Endothelial cell (in vitro differentiated cells): Measurements from ENCODE around the gene FGFBP1. TPM values are rescaled to one million over a fixed set of nuclear protein-coding genes. Genes with fewer than 3 reads are reported as not detected.

Experiments
- DNase-seq: peaks from one replicate; pipeline ENCODE4 v3.0.0; 2021; ENCODE audit warnings: low spot score
- H3K27ac Mint-ChIP-seq: one replicate; pipeline ENCODE4 v1.8.0; 2021; ENCODE audit warnings: mixed read lengths, inconsistent platforms; ENCODE audit not compliant: unreplicated experiment
- H3K27me3 Mint-ChIP-seq: one replicate; pipeline ENCODE4 v1.8.0; 2021; ENCODE audit warnings: mild to moderate bottlenecking, moderate library complexity, mixed read lengths, inconsistent platforms; ENCODE audit not compliant: unreplicated experiment
- H3K36me3 Mint-ChIP-seq: one replicate; pipeline ENCODE4 v1.8.0; 2021; ENCODE audit warnings: mild to moderate bottlenecking, low read depth, mixed read lengths, inconsistent platforms; ENCODE audit not compliant: unreplicated experiment
- H3K4me1 Mint-ChIP-seq: one replicate; pipeline ENCODE4 v1.8.0; 2021; ENCODE audit warnings: mild to moderate bottlenecking, mixed read lengths, inconsistent platforms; ENCODE audit not compliant: unreplicated experiment
- H3K4me3 Mint-ChIP-seq: one replicate; pipeline ENCODE4 v1.8.0; 2021; ENCODE audit warnings: mild to moderate bottlenecking, mixed read lengths, inconsistent platforms; ENCODE audit not compliant: unreplicated experiment
- H3K9me3 Mint-ChIP-seq: one replicate; pipeline ENCODE4 v1.8.0; 2021; ENCODE audit warnings: mixed read lengths, inconsistent platforms; ENCODE audit not compliant: unreplicated experiment
- CTCF ChIP-seq: fragments of 200-600 bp; sonication (generic); IDR thresholded peaks from one replicate; pipeline ENCODE4 v1.5.0; 2021; ENCODE audit warnings: antibody characterized with exemption; ENCODE audit not compliant: unreplicated experiment
- total RNA-seq: library from RNA; stranded (reverse); fragmentation: NEBNext Ultra II Directional; extraction: Animal tissue kit (Norgen Biotek cat#: 25700); gene quantifications from one replicate; pipeline ENCODE4 v1.2.1, GENCODE V29; 2021; ENCODE audit not compliant: unreplicated experiment

FGFBP1 gene
- total RNA-seq, 1 donor from 2014 or later: not detected

DNA sequence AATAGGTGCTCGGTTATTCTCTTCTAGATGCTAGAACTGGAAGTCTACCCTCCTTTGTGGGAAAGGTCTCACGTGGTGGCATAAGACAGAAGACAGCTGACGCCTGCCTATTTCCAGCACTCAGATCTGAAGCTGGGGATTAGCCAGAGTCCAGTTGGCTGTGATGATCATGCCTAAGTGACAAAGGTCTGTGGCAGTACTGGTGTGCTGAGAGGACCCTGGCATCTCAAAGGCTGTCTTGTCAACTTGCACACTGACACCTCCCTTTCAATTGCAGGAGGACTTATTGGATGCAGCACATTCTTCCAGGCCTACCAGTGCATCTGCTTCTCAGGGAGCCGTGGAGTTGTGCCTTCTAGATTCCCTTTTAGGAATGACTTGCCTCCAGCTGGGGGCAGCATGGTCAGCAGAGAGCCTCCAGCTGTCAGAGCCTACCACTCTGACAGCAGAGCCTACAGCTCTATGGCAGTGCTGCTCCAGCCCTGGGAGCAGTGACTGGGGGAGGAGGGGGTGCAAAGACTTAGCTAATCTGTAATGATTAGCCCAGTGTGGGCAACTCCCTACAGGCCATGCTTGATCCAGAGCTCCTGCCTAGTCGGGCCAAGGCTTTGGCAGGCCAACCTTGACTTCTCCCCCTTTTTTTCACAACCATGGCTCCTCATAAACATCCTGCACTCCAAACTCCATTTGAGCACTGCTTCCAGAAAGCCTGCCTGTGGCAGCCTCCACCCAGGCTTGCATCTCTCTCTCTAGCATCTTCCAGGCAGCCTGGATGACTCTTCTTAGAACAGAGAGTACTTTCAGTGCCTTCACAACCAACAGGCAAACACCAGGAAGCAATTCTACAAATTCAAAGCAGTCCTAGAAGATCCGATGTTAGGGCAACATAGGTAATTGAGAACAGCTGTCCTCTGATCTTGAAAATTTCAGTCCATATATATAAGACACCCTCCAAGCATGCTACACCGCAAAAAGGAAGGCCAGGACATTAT lies 38.2 kb upstream of the FGFBP1 start:
- no peak for DNase-seq
- Mint-ChIP-seq H3K9me3 (no peaks in the 10 kb centered on the region), H3K27me3 (no peaks in the 10 kb centered on the region), H3K27ac (no peak overlapping the region), H3K36me3 (no peaks in the 10 kb centered on the region), H3K4me1 (peaks cover 10% of the 10 kb centered on the region), H3K4me3 (no peak overlapping the region)
- TF ChIP-seq CTCF: no peak

DNA sequence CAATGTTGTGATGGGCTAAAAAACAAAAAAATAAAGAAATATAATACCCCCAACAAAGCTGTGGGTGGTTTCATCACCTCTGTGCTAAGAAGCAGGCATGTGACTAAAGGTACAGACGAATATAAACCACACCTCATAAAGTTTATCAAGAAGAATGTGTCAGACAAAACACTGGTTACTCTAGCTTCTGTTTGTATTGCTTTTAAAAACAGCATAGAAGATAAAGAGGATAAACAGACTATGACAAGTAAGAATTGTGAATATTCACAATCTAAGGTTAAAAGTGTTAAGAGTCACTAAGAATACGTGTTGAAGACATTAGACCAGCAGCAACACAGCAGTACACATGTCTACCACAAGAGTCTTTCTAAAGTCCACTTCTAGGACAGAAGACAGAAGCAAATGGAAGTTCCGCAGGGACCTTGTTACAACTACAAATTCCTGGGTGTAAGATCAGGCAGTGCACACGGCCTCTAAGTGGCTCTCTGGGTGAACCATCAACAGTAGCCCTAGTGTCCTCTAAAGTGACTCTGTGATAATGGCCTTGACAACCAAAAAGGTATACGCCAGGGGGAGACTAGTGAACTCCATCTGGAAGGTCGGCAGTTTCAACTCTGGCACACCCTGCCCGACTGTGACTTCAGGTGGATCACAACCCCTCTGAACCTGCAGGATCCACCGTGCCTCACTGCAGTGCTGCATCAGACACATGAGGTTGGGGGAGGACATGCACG lies 32.7 kb upstream of the FGFBP1 start:
- H3K4me1 Mint-ChIP-seq: peaks cover 5% of the 10 kb centered on the region
- H3K9me3 Mint-ChIP-seq: no peaks in the 10 kb centered on the region
- H3K36me3 Mint-ChIP-seq: peaks cover 5% of the 10 kb centered on the region
- no peak overlapping the region for H3K27ac Mint-ChIP-seq
- no peak for DNase-seq
- TF ChIP-seq CTCF: no peak
- peaks cover 2% of the 10 kb centered on the region for H3K27me3 Mint-ChIP-seq
- no peak overlapping the region for H3K4me3 Mint-ChIP-seq

GRCh38 chr4:15968551-15969300 lies 30.2 kb upstream of the FGFBP1 start:
- no peak overlapping the region for H3K4me3 Mint-ChIP-seq
- no peak for TF ChIP-seq CTCF
- peaks cover under 1% of the 10 kb centered on the region for H3K4me1 Mint-ChIP-seq
- no peak for DNase-seq
- H3K27ac Mint-ChIP-seq: no peak overlapping the region
- no peaks in the 10 kb centered on the region for H3K9me3 Mint-ChIP-seq
- H3K27me3 Mint-ChIP-seq: peaks cover 2% of the 10 kb centered on the region
- peaks cover 5% of the 10 kb centered on the region for H3K36me3 Mint-ChIP-seq

GRCh38 chr4:15965325-15965724 lies 26.8 kb upstream of the FGFBP1 start:
- Mint-ChIP-seq H3K4me1 (no peaks in the 10 kb centered on the region), H3K9me3 (no peaks in the 10 kb centered on the region), H3K27me3 (peaks cover 2% of the 10 kb centered on the region), H3K36me3 (peaks cover 5% of the 10 kb centered on the region), H3K27ac (no peak overlapping the region), H3K4me3 (no peak overlapping the region)
- DNase-seq: no peak
- no peak for TF ChIP-seq CTCF
